ENCODE results near the gene SPAG7. TPM values are rescaled to one million over a fixed set of nuclear protein-coding genes. Genes with fewer than 3 reads are reported as not detected.

The SPAG7 gene
- total and polyA plus RNA-seq, 2 of the 8 experiments (the other 6 are each of a cell fraction or from before 2014, with no cell fraction given): 74.2 to 81.9 TPM

GRCh38 chr17:4939796-4940554 is 27.6 kb downstream of the SPAG7 start, which contains the start of the genes RNF167 and SLC25A11:
TSS of gene RNF167 (plus strand) at chr17:4940268. CDS start at chr17:4940910, 642 bp downstream.
TSS of gene SLC25A11 (minus strand) at chr17:4940046. CDS start at chr17:4939910, 136 bp downstream.
- peak within 1 kb of the TSS; percentile 83 for H3K18ac ChIP-seq (ENCODE audit: extremely low read depth, low read length)
- H3K27ac ChIP-seq (ENCODE audit: low read depth, low read length): peak within 1 kb of the TSS; percentile 88
- peak within 1 kb of the TSS; percentile 82 to 99 (median 92) for H3K9ac ChIP-seq (replicated peaks in 1 of 4; ENCODE audit: extremely low read depth in 1 of 4, low read depth in 3 of 4, low read length in 3 of 4)
- peak; percentile 91 to 95 for DNase-seq (ENCODE audit: low read depth in 1 of 2, low spot score in 2 of 2)
- no peak within 1 kb of the TSS for H2BK20ac ChIP-seq (ENCODE audit: low read length)
- H2BK15ac ChIP-seq (ENCODE audit: low read length): 0 out of 2 replicates have a peak within 1 kb of the TSS, but pooled peaks have one; percentile 46
- H3K23ac ChIP-seq (ENCODE audit: insufficient read length): no peak within 1 kb of the TSS
- H4K91ac ChIP-seq (replicated peaks; ENCODE audit: insufficient read length, low read length): peak within 1 kb of the TSS; percentile 85
- peak within 1 kb of the TSS; percentile 97 for H2BK5ac ChIP-seq (ENCODE audit: low read depth, low read length)
- peak; percentile 96 for FAIRE-seq
- peaks cover 15 to 35% (median 26%) of the 10 kb centered on the region in 4 experiments for H3K36me3 ChIP-seq (ENCODE audit: control insufficient read depth in 2 of 4, insufficient read depth in 4 of 4, low read length in 3 of 4)
- peak within 1 kb of the TSS; percentile 94 for H3K56ac ChIP-seq (replicated peaks; ENCODE audit: insufficient read length, low read depth, low read length)
- no peak within 1 kb of the TSS for H3K14ac ChIP-seq (ENCODE audit: insufficient read length)
- H2AK5ac ChIP-seq (ENCODE audit: low read depth, low read length): peak within 1 kb of the TSS; percentile 28; the same call in 1 of the 2 replicates
- ChIA-PET POLR2A (ENCODE audit: partially characterized antibody) (interaction anchor here (0.7 to 27.4 kb wide), 22 partner anchors 11 to 230 kb away, joined by 3 to 987 read pairs (median 6); partner anchors contain the start of genes ARRB2, C17orf107, CAMTA2 and CHRNE), CTCF (ENCODE audit: partially characterized antibody) (interaction anchor here (0.8 to 5.9 kb wide), 14 partner anchors 9 to 59 kb away, joined by 3 to 26 read pairs (median 4); partner anchors contain the start of genes CHRNE, ENO3 and SPAG7)
- H3K4me1 ChIP-seq (replicated peaks in 1 of 4; ENCODE audit: control insufficient read depth in 3 of 4, insufficient read depth in 4 of 4, low read length in 3 of 4): peaks cover 0 to 11% (median 6%) of the 10 kb centered on the region in 4 experiments; a peak in 5 of 7 replicates
- H4K8ac ChIP-seq (ENCODE audit: extremely low read depth, insufficient read depth, low read length): peak within 1 kb of the TSS; percentile 97
- H4K5ac ChIP-seq (ENCODE audit: insufficient read length, low read depth, low read length): peak within 1 kb of the TSS; percentile 91
- H3K9me3 ChIP-seq (ENCODE audit: insufficient read depth in 2 of 2, low read depth in 1 of 2, low read length in 1 of 2): no peaks in the 10 kb centered on the region
- H3K4me2 ChIP-seq (ENCODE audit: insufficient read depth in 1 of 2, low read depth in 2 of 2, low read length in 2 of 2): peak within 1 kb of the TSS; percentile 93 to 96
- 1% methylated on average over 71 of the region's 72 CpGs; no CpG with 5 or more reads in 1 of the 2 experiments for WGBS, 2 experiments (ENCODE audit: extremely low coverage in 1 of 2, insufficient coverage in 1 of 2, insufficient read length in 1 of 2, insufficient replicate concordance in 2 of 2, low coverage in 1 of 2, low lambda C conversion rate in 2 of 2, missing lambda C conversion rate in 1 of 2)
- no peaks in the 10 kb centered on the region for H3K27me3 ChIP-seq (replicated peaks in 1 of 4; ENCODE audit: control insufficient read depth in 3 of 4, extremely low read depth in 1 of 4, insufficient read depth in 3 of 4, low read length in 3 of 4)
- no peak within 1 kb of the TSS for H2BK120ac ChIP-seq (replicated peaks; ENCODE audit: low read depth, low read length)
- H3K79me2 ChIP-seq (ENCODE audit: control insufficient read depth in 1 of 2, insufficient read depth in 2 of 2, low read length in 2 of 2): peaks cover 0 to 39% of the 10 kb centered on the region in 2 experiments; a peak in 3 of 4 replicates
- H3K4me3 ChIP-seq (ENCODE audit: extremely low read depth in 1 of 4, insufficient read depth in 2 of 4, low read depth in 3 of 4, low read length in 4 of 4): peak within 1 kb of the TSS; percentile 85 to 94 (median 90)
- peaks cover 19% of the 10 kb centered on the region for H3K23me2 ChIP-seq (ENCODE audit: low read depth, low read length)
- H3K4ac ChIP-seq (replicated peaks; ENCODE audit: insufficient read length, low read depth, low read length): peak within 1 kb of the TSS; percentile 16
- 0 out of 2 replicates have a peak within 1 kb of the TSS, but pooled peaks have one; percentile 6 for H2AFZ ChIP-seq (ENCODE audit: low read length)
- H2BK12ac ChIP-seq (ENCODE audit: low read depth, low read length): peak within 1 kb of the TSS; percentile 39; the same call in 1 of the 2 replicates
- H3K79me1 ChIP-seq (ENCODE audit: low read depth, low read length): peaks cover 9% of the 10 kb centered on the region
- peaks cover 0 to 8% of the 10 kb centered on the region in 2 experiments for H4K20me1 ChIP-seq (replicated peaks in 1 of 2; ENCODE audit: control insufficient read depth in 1 of 2, insufficient read depth in 2 of 2, low read length in 2 of 2)
- TF ChIP-seq PHF8 (conservative IDR thresholded peaks at IDR 0.05; ENCODE audit: low read depth, low read length) (peak; percentile 84), CREB1 (IDR thresholded peaks at IDR 0.05) (no peak; the same call in 1 of the 2 replicates), E2F6 (IDR thresholded peaks at IDR 0.05) (no peak; the same call in 1 of the 2 replicates), TBP (IDR thresholded peaks at IDR 0.05; ENCODE audit: low read depth, low read length) (peak; percentile 45), HDAC6 (IDR thresholded peaks at IDR 0.05; ENCODE audit: low read depth, low read length) (no peak), BACH1 (IDR thresholded peaks at IDR 0.05; ENCODE audit: low read length) (no peak; the same call in 1 of the 2 replicates), NRF1 (IDR thresholded peaks at IDR 0.05; ENCODE audit: low read depth, low read length) (peak; percentile 70), SP1 (IDR thresholded peaks at IDR 0.05; ENCODE audit: low read depth, low read length) (0 out of 2 replicates have a peak, but pooled peaks have one; percentile 7), SP4 (IDR thresholded peaks at IDR 0.05; ENCODE audit: low read length) (no peak), CHD1 (IDR thresholded peaks at IDR 0.05; ENCODE audit: low read depth, low read length) (no peak), SUZ12 (IDR thresholded peaks at IDR 0.05; ENCODE audit: low read length) (no peak), SRF (IDR thresholded peaks at IDR 0.05; ENCODE audit: low read depth, low read length) (no peak)
